SU-DHL-6 (cell line): ENCODE results near the gene DPP9.

ENCODE experiments used
- H2AFZ ChIP-seq: fragments of 200-600 bp; sonication (generic); 2 replicates; pipeline ENCODE4 v1.6.1; 2014; ENCODE audit warnings: low read depth, mild to moderate bottlenecking, moderate library complexity, mixed read lengths, antibody characterized with exemption, low read length; ENCODE audit not compliant: severe bottlenecking
- H3F3A ChIP-seq: fragments of 200-600 bp; shearing (Covaris generic); 2 replicates; pipeline ENCODE4 v1.6.0; 2016; ENCODE audit warnings: antibody characterized with exemption, mild to moderate bottlenecking; ENCODE audit not compliant: insufficient read depth
- H3K27ac ChIP-seq: fragments of 200-600 bp; sonication (generic); 2 replicates; pipeline ENCODE4 v1.5.1; 2016; ENCODE audit warnings: low read depth, mild to moderate bottlenecking, low read length, moderate library complexity, mixed read lengths
- H3K27me3 ChIP-seq: fragments of 200-600 bp; sonication (generic), shearing (Covaris generic); 2 replicates; pipeline ENCODE4 v1.6.0; 2014; ENCODE audit warnings: mild to moderate bottlenecking, low read length
- H3K36me3 ChIP-seq: fragments of 200-600 bp; sonication (generic); 2 replicates; pipeline ENCODE4 v1.6.1; 2014; ENCODE audit warnings: mild to moderate bottlenecking, low read length, mixed read lengths
- H3K4me2 ChIP-seq: fragments of 300-600, 200-600 bp; shearing (Covaris generic), sonication (generic); 2 replicates; pipeline ENCODE4 v1.6.0; 2014; ENCODE audit warnings: low read length, low read depth, mild to moderate bottlenecking; ENCODE audit not compliant: poor library complexity, severe bottlenecking
- H3K4me3 ChIP-seq: fragments of 200-600 bp; sonication (generic); 2 replicates; pipeline ENCODE4 v1.5.1; 2014; ENCODE audit warnings: antibody characterized with exemption, low read length, mild to moderate bottlenecking, mixed read lengths; ENCODE audit not compliant: insufficient read depth, poor library complexity, severe bottlenecking
- H3K79me2 ChIP-seq: fragments of 200-600 bp; sonication (generic); 2 replicates; pipeline ENCODE4 v1.6.1; 2014; ENCODE audit warnings: mild to moderate bottlenecking, low read length, moderate library complexity; ENCODE audit not compliant: insufficient read depth
- H3K9ac ChIP-seq: fragments of 200-600 bp; sonication (generic); 2 replicates; pipeline ENCODE4 v1.7.0; 2014; ENCODE audit warnings: mild to moderate bottlenecking, low read length
- H3K9me2 ChIP-seq: fragments of 200-600 bp; sonication (generic); replicated peaks from 2 replicates; pipeline ENCODE4 v1.6.1; 2014; ENCODE audit warnings: low read length; ENCODE audit not compliant: insufficient read depth
- H3K9me3 ChIP-seq: fragments of 200-600 bp; sonication (generic); 2 replicates; pipeline ENCODE4 v1.6.1; 2014; ENCODE audit warnings: low read length, mixed read lengths; ENCODE audit not compliant: insufficient read depth
- H4K20me1 ChIP-seq: fragments of 200-600 bp; sonication (generic); 2 replicates; pipeline ENCODE4 v1.6.1; 2014; ENCODE audit warnings: low read depth, mild to moderate bottlenecking, antibody characterized with exemption, low read length, moderate library complexity, mixed read lengths
- CTCF ChIP-seq: fragments of 200-600 bp; sonication (generic); IDR thresholded peaks from one replicate; pipeline ENCODE4 v1.5.1; 2017; ENCODE audit warnings: antibody characterized with exemption, mild to moderate bottlenecking, low read length, moderate library complexity; ENCODE audit not compliant: insufficient read depth, poor library complexity, severe bottlenecking
- EZH2phosphoT487 ChIP-seq: fragments of 200-600 bp; sonication (generic), shearing (Covaris generic); conservative IDR thresholded peaks from 2 replicates; pipeline ENCODE4 v1.6.1; 2018; ENCODE audit warnings: mild to moderate bottlenecking, antibody characterized with exemption, low read length, moderate library complexity, mixed read lengths

DPP9 gene

DNA sequence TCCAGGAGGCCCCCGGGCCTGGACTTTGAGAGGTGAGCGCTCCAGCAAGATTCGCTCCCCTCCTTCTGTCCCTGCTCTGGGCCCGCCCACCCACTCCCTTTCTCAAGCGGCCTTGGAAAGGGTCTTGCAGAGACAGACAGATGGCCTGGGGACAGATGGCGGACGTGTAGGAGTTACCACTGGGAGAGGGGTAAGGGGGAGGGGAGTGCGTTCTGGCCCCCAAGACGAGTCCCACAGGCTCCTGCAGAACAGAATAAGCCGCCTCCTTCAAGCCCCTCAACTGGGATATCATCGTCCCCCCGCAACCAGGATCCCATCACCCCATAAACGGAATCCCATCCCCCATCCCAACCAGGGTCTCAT lies 87.9 kb downstream of the DPP9 start:
- H3K4me2 ChIP-seq = peak overlapping the region; percentile 68
- no peaks in the 10 kb centered on the region for H4K20me1 ChIP-seq
- H3K4me3 ChIP-seq = peak overlapping the region; percentile 43
- no peaks in the 10 kb centered on the region for H3K9me2 ChIP-seq
- H3K79me2 ChIP-seq = peaks cover 13% of the 10 kb centered on the region; the same call in 1 of the 2 replicates
- no peaks in the 10 kb centered on the region for H3K9me3 ChIP-seq
- H3K36me3 ChIP-seq = no peaks in the 10 kb centered on the region
- H3F3A ChIP-seq = peaks cover 10% of the 10 kb centered on the region; the same call in 1 of the 2 replicates
- H2AFZ ChIP-seq = peak overlapping the region; percentile 93
- no peaks in the 10 kb centered on the region for H3K27me3 ChIP-seq
- peak overlapping the region; percentile 52 for H3K9ac ChIP-seq
- TF ChIP-seq EZH2phosphoT487 = no peak
- TF ChIP-seq CTCF = no peak
- no peak overlapping the region for H3K27ac ChIP-seq

- H3F3A ChIP-seq = 0 out of 2 replicates have a peak, but pooled peaks cover 5% of the 10 kb centered on the region
- H3K9me3 ChIP-seq = no peaks in the 10 kb centered on the region
- H4K20me1 ChIP-seq = no peaks in the 10 kb centered on the region
- H3K9ac ChIP-seq = no peak overlapping the region
- no peaks in the 10 kb centered on the region for H3K9me2 ChIP-seq
- no peak overlapping the region for H3K4me3 ChIP-seq
- TF ChIP-seq EZH2phosphoT487 (no peak), CTCF (peak; percentile 26)
- H3K27ac ChIP-seq = no peak overlapping the region
- no peak overlapping the region for H2AFZ ChIP-seq
- H3K79me2 ChIP-seq = no peaks in the 10 kb centered on the region
- H3K27me3 ChIP-seq = no peaks in the 10 kb centered on the region
- H3K36me3 ChIP-seq = no peaks in the 10 kb centered on the region
- H3K4me2 ChIP-seq = no peak overlapping the region
Measured at GRCh38 chr19:4633140-4633967, 90.3 kb downstream of the DPP9 start.
